Activated T-cell treated with anti-CD3 and anti-CD28 coated beads, Interleukin-2, amount 50 U/mL, for 4 hours (primary cell): ENCODE results near the gene UNC13D. TPM values are rescaled to one million over a fixed set of nuclear protein-coding genes. Genes with fewer than 3 reads are reported as not detected.
"Not testable (repeated sequence)": the region's sequence is repeated elsewhere in the genome, so short reads cannot be mapped to it uniquely, and the experiment has no call there.

Experiments
- ATAC-seq, 2 donors: fragments of 200-7000 bp; cut with Tn5 transposase; one replicate each; pipeline ENCODE4 v1.10.0; 2021
- DNase-seq: peaks from one replicate; pipeline ENCODE4 v3.0.0-alpha.2; 2020
- H3K27me3 Mint-ChIP-seq: one replicate; pipeline ENCODE4 v1.8.0; 2021; ENCODE audit warnings: low read depth, mixed read lengths
- H3K36me3 Mint-ChIP-seq: one replicate; pipeline ENCODE4 v1.8.0; 2022; ENCODE audit warnings: mixed read lengths; ENCODE audit not compliant: insufficient read depth
- H3K4me1 Mint-ChIP-seq: one replicate; pipeline ENCODE4 v1.8.0; 2021; ENCODE audit warnings: low read depth, mixed read lengths
- H3K4me3 Mint-ChIP-seq: one replicate; pipeline ENCODE4 v1.8.0; 2021; ENCODE audit warnings: mild to moderate bottlenecking, moderate library complexity, mixed read lengths
- H3K9me3 Mint-ChIP-seq: one replicate; pipeline ENCODE4 v1.8.0; 2021; ENCODE audit warnings: mixed read lengths
- total RNA-seq, 3 donors: library from RNA; stranded (reverse); gene quantifications; one replicate each; pipeline ENCODE4 v1.2.1, GENCODE V29; 2021

Gene UNC13D
- total RNA-seq, 3 donors from 2014 or later = 122 to 146 (median 124) TPM

DNA sequence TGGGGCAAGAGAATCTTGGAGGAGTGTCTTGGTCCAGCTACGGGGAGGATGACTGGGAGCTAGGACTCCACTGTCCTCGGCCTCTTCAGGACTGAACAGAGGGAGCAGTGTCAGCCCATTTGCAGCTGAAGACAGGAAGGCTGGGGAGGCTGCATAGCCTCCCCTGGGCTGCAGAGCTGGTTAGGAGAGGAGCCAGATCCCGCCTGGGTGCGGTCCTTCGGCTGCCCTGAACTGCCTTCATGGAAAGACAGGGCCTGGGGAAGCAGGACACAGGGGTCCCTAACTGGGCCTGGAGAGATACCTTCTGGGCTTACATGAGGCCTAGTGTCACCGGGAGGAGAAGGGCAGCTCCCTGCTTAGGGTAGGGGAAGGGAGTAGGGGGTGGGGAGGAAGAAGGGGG is 26.6 kb downstream of the UNC13D start:
- H3K9me3 Mint-ChIP-seq = no peaks in the 10 kb centered on the region
- DNase-seq (no peak), ATAC-seq (no peak)
- H3K36me3 Mint-ChIP-seq = peaks cover 16% of the 10 kb centered on the region
- no peak overlapping the region for H3K4me3 Mint-ChIP-seq
- peaks cover 17% of the 10 kb centered on the region for H3K4me1 Mint-ChIP-seq
- no peaks in the 10 kb centered on the region for H3K27me3 Mint-ChIP-seq

DNA sequence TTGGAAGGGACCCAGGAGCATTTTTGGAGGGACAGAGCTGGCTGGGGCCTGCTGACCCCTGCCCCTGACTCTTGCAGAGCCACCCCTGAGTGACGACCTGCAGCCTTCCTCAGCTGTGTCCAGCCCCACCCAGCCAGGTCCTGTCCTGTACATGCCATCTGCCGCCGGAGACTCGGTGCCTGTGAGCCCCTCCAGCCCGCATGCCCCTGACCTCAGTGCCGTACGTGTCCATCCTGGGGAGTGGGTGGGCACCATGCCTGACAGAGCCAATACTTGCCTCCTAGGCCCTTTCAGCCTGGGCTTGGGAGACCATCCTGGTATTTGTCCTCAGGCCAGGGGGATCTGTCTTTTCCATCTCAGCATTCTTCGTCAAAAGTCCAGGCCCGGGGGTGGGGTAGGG is 27.5 kb downstream of the UNC13D start:
- H3K9me3 Mint-ChIP-seq = no peaks in the 10 kb centered on the region
- H3K36me3 Mint-ChIP-seq = peaks cover 16% of the 10 kb centered on the region
- no peak overlapping the region for H3K4me3 Mint-ChIP-seq
- H3K4me1 Mint-ChIP-seq = peaks cover 9% of the 10 kb centered on the region
- no peak for DNase-seq
- H3K27me3 Mint-ChIP-seq = no peaks in the 10 kb centered on the region
- ATAC-seq = no peak

GRCh38 chr17:75815399-75815798 is 28.8 kb downstream of the UNC13D start:
- ATAC-seq (no peak), DNase-seq (no peak)
- peaks cover 14% of the 10 kb centered on the region for H3K36me3 Mint-ChIP-seq
- no peaks in the 10 kb centered on the region for H3K9me3 Mint-ChIP-seq
- H3K4me3 Mint-ChIP-seq = no peak overlapping the region
- H3K27me3 Mint-ChIP-seq = no peaks in the 10 kb centered on the region
- peaks cover 1% of the 10 kb centered on the region for H3K4me1 Mint-ChIP-seq

- Mint-ChIP-seq H3K9me3 (no peaks in the 10 kb centered on the region), H3K36me3 (peaks cover 13% of the 10 kb centered on the region), H3K4me3 (no peak overlapping the region), H3K27me3 (no peaks in the 10 kb centered on the region), H3K4me1 (peaks cover 1% of the 10 kb centered on the region)
- DNase-seq = no peak
- ATAC-seq = no peak
Measured at GRCh38 chr17:75814900-75815373, 29.3 kb downstream of the UNC13D start.

- no peak for ATAC-seq
- Mint-ChIP-seq H3K4me1 (no peaks in the 10 kb centered on the region), H3K27me3 (no peaks in the 10 kb centered on the region), H3K9me3 (no peaks in the 10 kb centered on the region), H3K36me3 (peaks cover 8% of the 10 kb centered on the region), H3K4me3 (no peak overlapping the region)
- no peak for DNase-seq
Measured at GRCh38 chr17:75814021-75814395, 30.2 kb downstream of the UNC13D start.

DNA sequence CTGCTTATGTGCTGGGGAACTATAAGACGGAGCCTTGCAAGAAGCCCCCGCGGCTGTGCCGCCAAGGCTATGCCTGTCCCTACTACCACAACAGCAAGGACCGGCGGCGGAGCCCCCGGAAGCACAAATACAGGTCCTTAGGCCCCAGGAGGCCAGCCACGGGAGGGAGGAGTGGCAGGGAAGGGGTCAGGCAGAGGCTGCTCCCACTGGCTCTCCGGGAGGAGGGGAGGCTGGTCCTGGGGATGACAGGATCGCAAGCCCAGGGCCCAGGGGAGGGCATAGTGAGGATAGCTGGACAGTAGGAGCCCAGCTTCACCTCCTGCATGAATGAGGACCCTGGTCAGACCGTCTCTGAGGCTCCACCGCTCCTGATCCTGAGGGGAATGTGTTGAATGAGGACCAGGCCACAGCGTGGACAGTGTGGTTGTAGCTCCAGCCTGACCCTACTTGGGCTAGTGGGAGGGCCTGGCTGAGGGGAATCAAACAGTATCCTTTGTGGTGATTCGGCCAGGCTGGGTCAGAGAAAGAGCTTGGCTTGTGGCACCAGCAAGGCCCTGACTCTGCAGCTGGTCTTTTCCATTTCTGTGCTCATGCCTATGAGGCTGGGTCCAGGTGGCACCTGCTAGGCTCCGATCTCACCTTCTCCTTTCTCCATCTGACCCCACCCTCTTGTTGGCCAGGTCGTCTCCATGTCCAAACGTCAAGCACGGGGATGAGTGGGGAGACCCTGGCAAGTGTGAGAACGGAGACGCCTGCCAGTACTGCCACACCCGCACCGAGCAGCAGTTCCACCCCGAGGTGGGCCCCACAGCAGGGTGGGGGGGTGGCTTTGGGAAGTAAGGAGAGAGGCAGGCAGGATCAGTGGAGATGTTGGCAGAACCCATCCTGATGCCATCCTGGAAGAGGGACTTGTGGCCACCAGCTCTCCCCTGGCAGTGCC is 30.9 kb downstream of the UNC13D start:
- no peak for DNase-seq
- ATAC-seq = no peak
- H3K27me3 Mint-ChIP-seq = no peaks in the 10 kb centered on the region
- H3K9me3 Mint-ChIP-seq = no peaks in the 10 kb centered on the region
- H3K36me3 Mint-ChIP-seq = peaks cover 5% of the 10 kb centered on the region
- H3K4me3 Mint-ChIP-seq = no peak overlapping the region
- peaks cover 4% of the 10 kb centered on the region for H3K4me1 Mint-ChIP-seq

GRCh38 chr17:75812096-75813013 is 31.8 kb downstream of the UNC13D start:
- Mint-ChIP-seq H3K36me3 (peaks cover 5% of the 10 kb centered on the region), H3K4me1 (peaks cover 4% of the 10 kb centered on the region), H3K4me3 (no peak overlapping the region), H3K9me3 (no peaks in the 10 kb centered on the region), H3K27me3 (no peaks in the 10 kb centered on the region)
- DNase-seq = no peak
- ATAC-seq = no peak

GRCh38 chr17:75811174-75811573 is 33.0 kb downstream of the UNC13D start:
- Mint-ChIP-seq H3K36me3 (peaks cover 2% of the 10 kb centered on the region), H3K4me1 (peaks cover 4% of the 10 kb centered on the region), H3K27me3 (no peaks in the 10 kb centered on the region), H3K4me3 (no peak overlapping the region), H3K9me3 (no peaks in the 10 kb centered on the region)
- DNase-seq = no peak
- ATAC-seq = no peak

- not testable (repeated sequence) for H3K4me1 Mint-ChIP-seq, H3K36me3 Mint-ChIP-seq, H3K9me3 Mint-ChIP-seq, H3K4me3 Mint-ChIP-seq, H3K27me3 Mint-ChIP-seq, ATAC-seq, DNase-seq
Measured at GRCh38 chr17:75810756-75811155, 33.4 kb downstream of the UNC13D start.

- H3K4me3 Mint-ChIP-seq = no peak overlapping the region
- H3K27me3 Mint-ChIP-seq = no peaks in the 10 kb centered on the region
- ATAC-seq (no peak), DNase-seq (no peak)
- H3K36me3 Mint-ChIP-seq = peaks cover 2% of the 10 kb centered on the region
- no peaks in the 10 kb centered on the region for H3K9me3 Mint-ChIP-seq
- peaks cover 4% of the 10 kb centered on the region for H3K4me1 Mint-ChIP-seq
Measured at GRCh38 chr17:75810216-75810615, 34.0 kb downstream of the UNC13D start.

GRCh38 chr17:75809631-75810111 is 34.5 kb downstream of the UNC13D start:
- peaks cover 4% of the 10 kb centered on the region for H3K4me1 Mint-ChIP-seq
- no peak for ATAC-seq
- H3K27me3 Mint-ChIP-seq = no peaks in the 10 kb centered on the region
- H3K4me3 Mint-ChIP-seq = no peak overlapping the region
- H3K36me3 Mint-ChIP-seq = peaks cover 2% of the 10 kb centered on the region
- no peaks in the 10 kb centered on the region for H3K9me3 Mint-ChIP-seq
- no peak for DNase-seq

DNA sequence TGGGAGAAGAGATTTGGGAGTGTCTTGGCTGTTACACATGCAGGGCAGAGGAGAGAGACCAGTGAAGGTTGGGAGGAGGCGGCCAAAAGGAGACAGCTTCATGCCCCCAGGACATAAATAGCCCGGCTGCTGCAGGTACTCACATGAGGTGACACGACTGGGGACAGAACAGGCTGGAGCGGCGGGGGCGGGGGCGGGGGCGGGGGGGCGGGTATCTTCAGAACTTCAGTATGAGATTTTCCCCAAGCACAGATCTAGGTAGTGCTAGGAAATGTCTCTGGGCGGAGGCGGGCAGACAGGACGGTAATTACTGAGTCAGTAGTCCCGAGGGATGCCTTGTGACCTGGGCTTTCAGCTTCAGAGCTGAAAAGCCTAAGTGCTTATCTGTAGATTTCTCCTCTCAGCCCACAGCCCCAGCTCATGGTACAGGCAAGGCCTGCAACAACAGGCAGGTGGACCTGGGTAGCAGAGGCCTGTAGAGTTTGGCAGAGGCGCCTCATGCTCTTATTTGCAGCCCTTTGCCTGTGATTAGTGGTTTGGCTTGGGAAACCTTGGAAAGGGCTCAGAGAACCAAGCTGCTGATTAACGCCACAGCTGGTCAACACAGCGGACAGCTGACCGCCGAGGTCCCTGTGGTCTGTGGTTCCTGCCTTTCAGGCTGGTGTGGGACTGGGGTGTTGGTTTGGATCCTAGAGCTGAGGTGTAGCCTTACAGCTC is 35.1 kb downstream of the UNC13D start:
- H3K27me3 Mint-ChIP-seq = no peaks in the 10 kb centered on the region
- H3K4me1 Mint-ChIP-seq = peaks cover 4% of the 10 kb centered on the region
- no peak overlapping the region for H3K4me3 Mint-ChIP-seq
- ATAC-seq (peak in 1 of 2 donors; percentile 21), DNase-seq (no peak)
- no peaks in the 10 kb centered on the region for H3K9me3 Mint-ChIP-seq
- H3K36me3 Mint-ChIP-seq = peaks cover 2% of the 10 kb centered on the region

- peaks cover 1% of the 10 kb centered on the region for H3K36me3 Mint-ChIP-seq
- DNase-seq (no peak), ATAC-seq (no peak)
- H3K9me3 Mint-ChIP-seq = no peaks in the 10 kb centered on the region
- no peaks in the 10 kb centered on the region for H3K27me3 Mint-ChIP-seq
- H3K4me1 Mint-ChIP-seq = peaks cover 6% of the 10 kb centered on the region
- H3K4me3 Mint-ChIP-seq = no peak overlapping the region
Measured at GRCh38 chr17:75808549-75808904, 35.7 kb downstream of the UNC13D start.

GRCh38 chr17:75807861-75808260 is 36.3 kb downstream of the UNC13D start:
- H3K27me3 Mint-ChIP-seq = no peaks in the 10 kb centered on the region
- no peaks in the 10 kb centered on the region for H3K36me3 Mint-ChIP-seq
- H3K4me3 Mint-ChIP-seq = no peak overlapping the region
- no peaks in the 10 kb centered on the region for H3K9me3 Mint-ChIP-seq
- no peak for ATAC-seq
- peaks cover 9% of the 10 kb centered on the region for H3K4me1 Mint-ChIP-seq
- no peak for DNase-seq
